Spinal cord (tissue), 10 donors: ENCODE measurements around the gene KCNK4. TPM values are rescaled to one million over a fixed set of nuclear protein-coding genes. Genes with fewer than 3 reads are reported as not detected.
"Not testable (repeated sequence)": the region's sequence is repeated elsewhere in the genome, so short reads cannot be mapped to it uniquely, and the experiment has no call there.

Source experiments
- DNase-seq, 6 donors: peaks; one replicate each; pipeline versions ENCODE4 v3.0.0 to v3.0.0-alpha.2; 2013 to 2015; ENCODE audit warnings: low spot score in 6 of 6, low read depth in 4 of 6
- H3K27ac ChIP-seq: one replicate; pipeline ENCODE4 v1.5.1; 2013; ENCODE audit warnings: low read depth, low read length, control low read depth
- H3K27me3 ChIP-seq: one replicate; pipeline ENCODE4 v1.6.1; 2013; ENCODE audit warnings: low read length; ENCODE audit not compliant: control insufficient read depth, insufficient read depth
- H3K36me3 ChIP-seq: one replicate; pipeline ENCODE4 v1.6.1; 2013; ENCODE audit warnings: low read length; ENCODE audit not compliant: control insufficient read depth, insufficient read depth
- H3K4me1 ChIP-seq: one replicate; pipeline ENCODE4 v1.6.1; 2013; ENCODE audit warnings: low read length; ENCODE audit not compliant: control insufficient read depth, insufficient read depth
- H3K4me3 ChIP-seq: one replicate; pipeline ENCODE4 v1.5.1; 2013; ENCODE audit warnings: low read depth, low read length, control low read depth
- H3K9me3 ChIP-seq: one replicate; pipeline ENCODE4 v1.6.1; 2013; ENCODE audit warnings: low read length; ENCODE audit not compliant: control insufficient read depth, insufficient read depth
- WGBS: methylation state at CpG from one replicate; pipeline ENCODE4 v1.1.5; 2013; ENCODE audit warnings: missing lambda C conversion rate; ENCODE audit not compliant: insufficient coverage; 5-methylcytosine and 5-hydroxymethylcytosine counted together
- polyA plus RNA-seq, 2 donors: library from polyadenylated mRNA; unstranded; fragments of 120-200 nt; gene quantifications; one replicate each; pipeline ENCODE4 v1.2.1, GENCODE V29; 2013; ENCODE audit not compliant: insufficient read length in 2 of 2
- total RNA-seq, 2 donors: library from RNA; depleted of rRNA in 1 of 2; stranded (reverse); fragments of 120-200 nt in 1 of 2; fragments of >200 nt in 1 of 2; gene quantifications; one replicate each; pipeline versions ENCODE4 v1.2.3 to v1.2.4, GENCODE V29; 2013 to 2014
- donor health status: healthy.

The KCNK4 gene
- total and polyA plus RNA-seq, 4 donors = 1.0 to 7.8 (median 4.8) TPM

DNA sequence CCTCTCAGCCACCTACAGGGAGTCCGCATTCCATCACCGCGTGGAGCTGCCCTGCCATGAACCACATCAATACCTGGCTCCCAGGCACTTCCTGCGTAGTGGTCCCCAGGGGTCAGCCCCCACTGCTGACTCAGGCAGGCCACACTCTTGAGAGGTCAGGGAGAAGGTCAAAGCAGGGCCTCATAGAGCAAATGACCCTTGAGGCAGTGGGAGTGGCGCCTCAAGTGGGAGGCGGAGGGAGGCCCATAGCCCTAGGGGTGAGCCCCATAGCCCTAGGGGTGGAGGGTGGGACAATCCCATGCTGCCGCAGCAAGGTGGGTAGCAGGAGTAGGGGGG lies 31.8 kb downstream of the KCNK4 start:
- peaks cover 10% of the 10 kb centered on the region for H3K4me1 ChIP-seq
- DNase-seq = no peak
- peaks cover 40% of the 10 kb centered on the region for H3K36me3 ChIP-seq
- no peaks in the 10 kb centered on the region for H3K9me3 ChIP-seq
- no peak overlapping the region for H3K27ac ChIP-seq
- H3K4me3 ChIP-seq = no peak overlapping the region
- no peaks in the 10 kb centered on the region for H3K27me3 ChIP-seq
- WGBS = 77% methylated on average over 6 of the region's 7 CpGs

DNA sequence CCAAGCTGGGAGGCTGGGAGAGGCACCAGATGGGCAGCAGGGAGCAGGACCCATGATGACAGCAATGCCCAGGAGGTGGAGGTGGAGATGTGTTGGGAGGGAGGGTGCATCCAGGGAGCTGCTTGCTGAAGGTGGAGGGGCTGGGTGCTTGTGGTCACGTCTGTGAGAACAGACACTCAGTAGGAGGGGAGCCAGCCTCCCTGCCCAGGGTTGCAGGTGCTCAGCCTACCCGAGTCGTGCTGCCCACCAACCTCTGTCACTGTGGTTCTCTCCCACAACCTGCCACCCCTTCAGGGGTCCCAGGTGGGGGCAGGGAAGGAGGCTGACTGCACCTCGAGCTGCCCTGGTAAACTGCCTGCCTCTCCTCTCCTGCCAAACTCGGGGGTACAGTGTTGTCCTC lies 32.3 kb downstream of the KCNK4 start:
- no peak overlapping the region for H3K27ac ChIP-seq
- no peaks in the 10 kb centered on the region for H3K9me3 ChIP-seq
- H3K36me3 ChIP-seq = peaks cover 40% of the 10 kb centered on the region
- H3K27me3 ChIP-seq = no peaks in the 10 kb centered on the region
- peaks cover 10% of the 10 kb centered on the region for H3K4me1 ChIP-seq
- 70% methylated on average over 3 of the region's 5 CpGs for WGBS
- no peak for DNase-seq
- no peak overlapping the region for H3K4me3 ChIP-seq

DNA sequence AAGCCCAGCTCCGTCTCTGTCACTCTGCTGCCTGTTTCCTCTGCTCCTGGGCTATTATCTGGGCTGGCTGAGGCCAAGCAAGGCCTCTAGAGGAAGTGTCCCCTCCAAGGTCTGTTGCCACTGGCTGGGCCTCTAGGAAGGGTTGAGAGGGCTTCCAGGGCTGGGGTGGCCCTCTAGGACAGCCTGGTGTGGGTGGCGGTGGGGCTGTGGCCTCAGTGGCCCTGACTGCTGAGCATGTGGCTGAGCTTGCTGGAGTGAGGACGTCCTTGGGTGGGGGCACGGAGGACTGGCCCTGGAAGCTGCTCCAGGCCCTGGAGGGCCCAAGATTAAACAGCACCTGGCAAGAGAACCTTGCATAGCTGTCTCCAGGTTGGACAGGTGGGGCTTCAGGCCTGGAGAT lies 32.9 kb downstream of the KCNK4 start:
- not testable (repeated sequence) for H3K4me1 ChIP-seq, H3K9me3 ChIP-seq, DNase-seq, H3K27me3 ChIP-seq, H3K27ac ChIP-seq, H3K4me3 ChIP-seq
- peaks cover 40% of the 10 kb centered on the region for H3K36me3 ChIP-seq
- WGBS = 91% methylated on average over 4 of the region's 4 CpGs

DNA sequence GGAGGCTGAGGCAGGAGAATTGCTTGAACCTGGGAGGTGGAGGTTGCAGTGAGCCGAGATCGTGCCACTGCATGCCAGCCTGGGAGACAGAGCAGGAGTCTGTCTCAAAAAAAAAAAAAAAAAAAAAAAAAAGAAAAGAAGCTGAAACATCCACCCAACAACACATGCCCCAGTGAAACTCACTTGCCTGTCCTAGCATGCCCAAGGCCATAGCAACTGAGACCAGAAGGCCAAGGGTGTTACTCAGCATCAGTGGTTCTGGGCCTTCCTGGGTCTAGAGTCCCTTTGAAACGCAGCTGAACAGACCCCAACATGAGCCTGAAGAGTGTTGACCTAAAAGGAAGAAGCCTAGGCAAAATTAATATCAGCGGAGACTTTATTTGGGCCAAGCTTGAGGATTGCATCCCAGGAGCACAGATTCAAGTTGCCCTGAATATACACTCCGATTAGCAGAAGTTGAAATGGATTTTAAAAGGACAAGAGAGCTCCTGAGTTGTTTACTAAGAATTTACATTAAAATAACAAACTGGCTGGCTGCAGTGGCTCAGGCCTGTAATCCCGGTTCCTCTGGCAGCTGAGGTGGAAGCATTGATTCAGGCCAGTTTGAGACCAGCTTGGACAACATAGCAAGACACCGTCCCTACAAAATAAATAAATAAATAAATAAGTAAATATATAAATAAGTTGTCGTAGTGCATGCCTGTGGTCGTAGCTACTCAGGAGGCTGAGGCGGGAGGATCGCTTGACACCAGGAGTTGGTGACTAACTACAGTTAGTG lies 33.8 kb downstream of the KCNK4 start:
- Histone ChIP-seq H3K4me3 (no peak overlapping the region), H3K27me3 (no peaks in the 10 kb centered on the region), H3K27ac (no peak overlapping the region), H3K36me3 (peaks cover 37% of the 10 kb centered on the region), H3K4me1 (no peaks in the 10 kb centered on the region), H3K9me3 (no peaks in the 10 kb centered on the region)
- DNase-seq = no peak
- WGBS = 92% methylated on average over 5 of the region's 11 CpGs

DNA sequence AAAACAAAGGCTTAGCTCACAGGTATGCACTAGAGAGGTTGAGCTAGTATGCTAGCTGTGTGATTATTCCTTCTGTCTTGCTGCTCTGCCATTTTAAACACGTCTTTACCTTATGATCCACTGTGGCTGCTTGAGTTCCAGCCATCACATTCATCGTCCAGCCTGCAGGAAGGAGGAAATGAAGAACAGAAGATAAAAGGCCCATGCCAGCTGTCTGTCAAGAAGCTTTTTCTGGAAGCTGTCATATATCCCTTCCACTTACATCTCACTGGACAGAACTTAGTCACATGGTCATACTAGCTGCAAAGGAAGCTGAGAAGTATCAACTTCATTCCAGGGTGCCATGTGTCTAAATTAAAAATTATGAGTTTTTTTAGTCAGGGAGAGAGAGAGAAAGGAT lies 36.3 kb downstream of the KCNK4 start:
- Histone ChIP-seq H3K27me3 (no peaks in the 10 kb centered on the region), H3K27ac (no peak overlapping the region)
- WGBS = no CpG with 5 or more reads among the region's 2 CpGs

GRCh38 chr11:64327993-64328392 lies 36.9 kb downstream of the KCNK4 start:
- H3K27me3 ChIP-seq = no peaks in the 10 kb centered on the region
- H3K4me1 ChIP-seq = peaks cover 7% of the 10 kb centered on the region
- H3K36me3 ChIP-seq = peaks cover 16% of the 10 kb centered on the region
- DNase-seq = no peak
- H3K9me3 ChIP-seq = no peaks in the 10 kb centered on the region
- no peak overlapping the region for H3K27ac ChIP-seq
- H3K4me3 ChIP-seq = no peak overlapping the region
- WGBS = 84% methylated on average over 3 of the region's 3 CpGs

More for the DNA sequence above, 36.3 kb downstream of the KCNK4 start:
- no peak for DNase-seq
- no peaks in the 10 kb centered on the region for H3K9me3 ChIP-seq
- H3K36me3 ChIP-seq = peaks cover 22% of the 10 kb centered on the region
- H3K4me3 ChIP-seq = no peak overlapping the region
- peaks cover 7% of the 10 kb centered on the region for H3K4me1 ChIP-seq

GRCh38 chr11:64330888-64331287 lies 39.8 kb downstream of the KCNK4 start:
- DNase-seq = no peak
- peaks cover 3% of the 10 kb centered on the region for H3K36me3 ChIP-seq
- H3K4me1 ChIP-seq = peaks cover 7% of the 10 kb centered on the region
- no peaks in the 10 kb centered on the region for H3K27me3 ChIP-seq
- H3K4me3 ChIP-seq = no peak overlapping the region
- H3K9me3 ChIP-seq = no peaks in the 10 kb centered on the region
- H3K27ac ChIP-seq = no peak overlapping the region
- 69% methylated on average over 10 of the region's 11 CpGs for WGBS

- peak in 2 of 6 donors; percentile 18 to 52 for DNase-seq
Measured at GRCh38 chr11:64331569-64332371, 40.7 kb downstream of the KCNK4 start.

GRCh38 chr11:64333556-64333955 lies 42.5 kb downstream of the KCNK4 start:
- no peak for DNase-seq
- Histone ChIP-seq H3K9me3 (no peaks in the 10 kb centered on the region), H3K27ac (no peak overlapping the region), H3K36me3 (peaks cover 3% of the 10 kb centered on the region), H3K4me3 (no peak overlapping the region), H3K27me3 (no peaks in the 10 kb centered on the region), H3K4me1 (peaks cover 7% of the 10 kb centered on the region)
- WGBS = 80% methylated on average over 2 of the region's 8 CpGs

More at GRCh38 chr11:64331569-64332371, 40.7 kb downstream of the KCNK4 start:
- peaks cover 3% of the 10 kb centered on the region for H3K36me3 ChIP-seq
- no peak overlapping the region for H3K4me3 ChIP-seq
- no peak overlapping the region for H3K27ac ChIP-seq
- H3K9me3 ChIP-seq = no peaks in the 10 kb centered on the region
- WGBS = 55% methylated on average over 20 of the region's 20 CpGs
- H3K27me3 ChIP-seq = no peaks in the 10 kb centered on the region
- peaks cover 7% of the 10 kb centered on the region for H3K4me1 ChIP-seq
